Vagina (tissue), 2 donors: ENCODE data around the gene ABCD3. TPM values are rescaled to one million over a fixed set of nuclear protein-coding genes. Genes with fewer than 3 reads are reported as not detected.

Source experiments
- DNase-seq, 2 donors: peaks; one replicate each; pipeline ENCODE4 v3.0.0-alpha.2; 2017; ENCODE audit errors: extremely low spot score in 2 of 2
- H3K27ac ChIP-seq: fragments of 200-600 bp; sonication (generic); one replicate; pipeline ENCODE4 v1.5.1; 2019
- H3K27me3 ChIP-seq: fragments of 200-600 bp; sonication (generic); one replicate; pipeline ENCODE4 v1.5.1; 2019
- H3K36me3 ChIP-seq, 2 donors: fragments of 200-600 bp; sonication (generic); one replicate each; pipeline ENCODE4 v1.5.1; 2017 to 2019
- H3K4me1 ChIP-seq: fragments of 200-600 bp; sonication (generic); one replicate; pipeline ENCODE4 v1.5.1; 2019
- H3K4me3 ChIP-seq, 2 donors: fragments of 200-600 bp; sonication (generic); 1 replicate in 1 of 2; 2 replicates in 1 of 2; pipeline ENCODE4 v1.5.1; 2016 to 2019
- H3K9me3 ChIP-seq: fragments of 200-600 bp; sonication (generic); one replicate; pipeline ENCODE4 v1.5.1; 2019
- CTCF ChIP-seq, 3 experiments: fragments of 450-650 bp in 2 of 3; fragments of 200-600 bp in 1 of 3; sonication (generic) in 1 of 3; IDR thresholded peaks; one replicate each; pipeline ENCODE4 v1.5.1; 2017 to 2019; ENCODE audit warnings: antibody characterized with exemption in 3 of 3, mild to moderate bottlenecking in 2 of 3, moderate library complexity in 2 of 3
- POLR2A ChIP-seq, 2 donors: fragments of 450-650 bp; IDR thresholded peaks; one replicate each; pipeline ENCODE4 v1.6.1; 2017; ENCODE audit warnings: antibody characterized with exemption in 2 of 2, mild to moderate bottlenecking in 2 of 2, moderate library complexity in 2 of 2
- POLR2AphosphoS5 ChIP-seq, 2 donors: sonication (generic); formaldehyde crosslinking; IDR thresholded peaks; one replicate each; pipeline ENCODE4 v1.9.0; 2017; ENCODE audit warnings: antibody characterized with exemption in 2 of 2, mild to moderate bottlenecking in 2 of 2, low read depth in 1 of 2; ENCODE audit not compliant: insufficient read depth in 1 of 2
- intact Hi-C: fragments of 100-400 bp; cut with DNase I; formaldehyde crosslinking; loops from one replicate; pipeline ENCODE4 v1.15.1; 2023
- total RNA-seq: library from RNA; depleted of rRNA; stranded (reverse); fragments of >200 nt; gene quantifications from one replicate; pipeline ENCODE4 v1.2.3, GENCODE V29; 2016

Gene ABCD3
- total RNA-seq, 1 donor from 2014 or later: 16.2 TPM

GRCh38 chr1:94535095-94535494 lies 116.9 kb downstream of the ABCD3 start:
- no peak overlapping the region for H3K27ac ChIP-seq
- TF ChIP-seq POLR2AphosphoS5 (IDR thresholded peaks at IDR 0.05; ENCODE audit: insufficient read depth in 1 of 2, low read depth in 1 of 2) (no peak), CTCF (IDR thresholded peaks at IDR 0.05) (no peak), POLR2A (IDR thresholded peaks at IDR 0.05) (no peak)
- no peak overlapping the region for H3K4me3 ChIP-seq
- intact Hi-C loops: no loop called here
- peaks cover 0 to 53% of the 10 kb centered on the region in 2 donors for H3K36me3 ChIP-seq
- DNase-seq: no peak
- H3K27me3 ChIP-seq: no peaks in the 10 kb centered on the region
- no peaks in the 10 kb centered on the region for H3K9me3 ChIP-seq
- H3K4me1 ChIP-seq: peaks cover 5% of the 10 kb centered on the region

GRCh38 chr1:94535879-94536278 lies 117.7 kb downstream of the ABCD3 start:
- Histone ChIP-seq H3K36me3 (peaks cover 0 to 45% of the 10 kb centered on the region in 2 donors), H3K27me3 (no peaks in the 10 kb centered on the region), H3K4me1 (peaks cover 5% of the 10 kb centered on the region), H3K4me3 (no peak overlapping the region), H3K9me3 (no peaks in the 10 kb centered on the region), H3K27ac (no peak overlapping the region)
- peak in 1 of 2 donors; percentile 69 for DNase-seq
- intact Hi-C loops: no loop called here
- TF ChIP-seq POLR2A (IDR thresholded peaks at IDR 0.05) (no peak), POLR2AphosphoS5 (IDR thresholded peaks at IDR 0.05; ENCODE audit: insufficient read depth in 1 of 2, low read depth in 1 of 2) (no peak), CTCF (IDR thresholded peaks at IDR 0.05) (no peak)

GRCh38 chr1:94537254-94537653 lies 119.1 kb downstream of the ABCD3 start:
- H3K36me3 ChIP-seq: peaks cover 0 to 41% of the 10 kb centered on the region in 2 donors
- no peak overlapping the region for H3K27ac ChIP-seq
- DNase-seq: peak in 1 of 2 donors; percentile 76
- peak overlapping the region in 1 of 2 donors; percentile 7 for H3K4me3 ChIP-seq
- no peaks in the 10 kb centered on the region for H3K9me3 ChIP-seq
- H3K4me1 ChIP-seq: peaks cover 5% of the 10 kb centered on the region
- intact Hi-C loops: no loop called here
- H3K27me3 ChIP-seq: no peaks in the 10 kb centered on the region
- TF ChIP-seq CTCF (IDR thresholded peaks at IDR 0.05) (no peak), POLR2A (IDR thresholded peaks at IDR 0.05) (no peak), POLR2AphosphoS5 (IDR thresholded peaks at IDR 0.05; ENCODE audit: insufficient read depth in 1 of 2, low read depth in 1 of 2) (no peak)

- H3K9me3 ChIP-seq: no peaks in the 10 kb centered on the region
- intact Hi-C loops: no loop called here
- H3K4me3 ChIP-seq: peak overlapping the region; percentile 20 to 76
Observed at GRCh38 chr1:94538243-94538827, 120.1 kb downstream of the ABCD3 start.

More at GRCh38 chr1:94538243-94538827, 120.1 kb downstream of the ABCD3 start:
- Histone ChIP-seq H3K27ac (peak overlapping the region; percentile 26), H3K27me3 (no peaks in the 10 kb centered on the region), H3K36me3 (peaks cover 0 to 30% of the 10 kb centered on the region in 2 donors), H3K4me1 (peaks cover 16% of the 10 kb centered on the region)
- TF ChIP-seq CTCF (IDR thresholded peaks at IDR 0.05) (no peak), POLR2AphosphoS5 (IDR thresholded peaks at IDR 0.05; ENCODE audit: insufficient read depth in 1 of 2, low read depth in 1 of 2) (no peak), POLR2A (IDR thresholded peaks at IDR 0.05) (no peak)
- DNase-seq: peak in 1 of 2 donors; percentile 84
